Sigmoid colon (tissue), 4 donors: ENCODE measurements around the gene RHO.

Experiments
- EP300 ChIP-seq, 4 donors: sonication (generic); formaldehyde crosslinking; IDR thresholded peaks; one replicate each; pipeline ENCODE4 v1.6.1; 2017; ENCODE audit warnings: antibody characterized with exemption in 4 of 4
- POLR2A ChIP-seq, 2 donors: fragments of 450-650 bp; IDR thresholded peaks; one replicate each; pipeline ENCODE4 v1.6.1; 2016; ENCODE audit warnings: antibody characterized with exemption in 2 of 2, mild to moderate bottlenecking in 2 of 2, moderate library complexity in 2 of 2
- POLR2AphosphoS5 ChIP-seq, 4 donors: sonication (generic); formaldehyde crosslinking; IDR thresholded peaks; one replicate each; pipeline ENCODE4 v1.6.1; 2017; ENCODE audit warnings: antibody characterized with exemption in 4 of 4
- TF ChIP-seq, protein P1 (sequence below), 4 experiments: fragments of 450-650 bp in 3 of 4; fragments of 200-600 bp in 1 of 4; IDR thresholded peaks; one replicate each; pipeline ENCODE4 v1.5.1; 2016 to 2019; ENCODE audit warnings: antibody characterized with exemption in 4 of 4, mild to moderate bottlenecking in 3 of 4, moderate library complexity in 2 of 4

DNA sequence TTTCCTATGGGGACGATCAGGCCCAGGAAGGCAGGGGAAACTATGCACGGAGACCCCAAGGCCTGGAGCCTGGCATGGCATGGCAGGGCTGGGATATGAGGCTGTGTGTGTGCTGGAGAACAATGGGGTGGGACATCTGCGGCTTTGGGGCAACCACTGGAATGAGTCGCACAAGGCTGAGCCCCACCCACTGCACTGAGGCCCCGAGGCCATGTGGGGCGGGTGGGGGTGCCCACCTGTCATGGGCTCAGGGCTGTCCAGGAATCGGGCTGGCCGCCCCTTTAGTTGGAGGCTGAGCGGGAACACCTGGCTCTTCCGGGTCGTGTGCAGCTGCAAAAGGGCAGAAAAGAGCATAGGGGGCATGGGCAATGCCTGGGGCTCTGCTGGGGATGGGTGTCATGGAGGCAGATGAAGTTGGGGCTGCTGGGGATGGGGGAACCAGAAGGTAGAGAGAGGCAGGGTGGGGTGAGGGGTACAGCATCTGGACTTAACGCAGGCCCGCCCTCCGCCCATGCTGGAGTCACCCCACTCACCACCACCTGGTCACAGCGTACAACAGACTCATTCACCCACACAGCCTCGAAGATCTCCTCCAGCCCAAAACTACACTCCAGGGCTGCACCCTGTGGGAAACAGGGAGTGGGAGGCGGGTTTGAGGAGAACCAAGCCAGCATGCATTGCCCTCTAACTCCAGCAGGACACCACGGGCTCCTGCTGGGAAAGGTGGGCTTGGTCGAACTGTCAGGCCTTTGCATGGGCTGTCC is 47.0 kb downstream of the RHO start:
- TF ChIP-seq POLR2A (IDR thresholded peaks at IDR 0.05) (no peak), EP300 (IDR thresholded peaks at IDR 0.05) (no peak), POLR2AphosphoS5 (IDR thresholded peaks at IDR 0.05) (no peak)
- TF ChIP-seq, protein P1, sequence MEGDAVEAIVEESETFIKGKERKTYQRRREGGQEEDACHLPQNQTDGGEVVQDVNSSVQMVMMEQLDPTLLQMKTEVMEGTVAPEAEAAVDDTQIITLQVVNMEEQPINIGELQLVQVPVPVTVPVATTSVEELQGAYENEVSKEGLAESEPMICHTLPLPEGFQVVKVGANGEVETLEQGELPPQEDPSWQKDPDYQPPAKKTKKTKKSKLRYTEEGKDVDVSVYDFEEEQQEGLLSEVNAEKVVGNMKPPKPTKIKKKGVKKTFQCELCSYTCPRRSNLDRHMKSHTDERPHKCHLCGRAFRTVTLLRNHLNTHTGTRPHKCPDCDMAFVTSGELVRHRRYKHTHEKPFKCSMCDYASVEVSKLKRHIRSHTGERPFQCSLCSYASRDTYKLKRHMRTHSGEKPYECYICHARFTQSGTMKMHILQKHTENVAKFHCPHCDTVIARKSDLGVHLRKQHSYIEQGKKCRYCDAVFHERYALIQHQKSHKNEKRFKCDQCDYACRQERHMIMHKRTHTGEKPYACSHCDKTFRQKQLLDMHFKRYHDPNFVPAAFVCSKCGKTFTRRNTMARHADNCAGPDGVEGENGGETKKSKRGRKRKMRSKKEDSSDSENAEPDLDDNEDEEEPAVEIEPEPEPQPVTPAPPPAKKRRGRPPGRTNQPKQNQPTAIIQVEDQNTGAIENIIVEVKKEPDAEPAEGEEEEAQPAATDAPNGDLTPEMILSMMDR (IDR thresholded peaks at IDR 0.05): no peak
